WTC11 (cell line): ENCODE results near the gene ZMIZ1.

Experiments used
- AFF4 ChIP-seq: sonication (generic); formaldehyde crosslinking; IDR thresholded peaks from 2 replicates; pipeline ENCODE4 v1.8.1; 2023; ENCODE audit warnings: mild to moderate bottlenecking, missing genetic modification reagents, borderline replicate concordance
- CREB1 ChIP-seq: sonication (generic); formaldehyde crosslinking; IDR thresholded peaks from 2 replicates; pipeline ENCODE4 v1.8.0; 2023; ENCODE audit warnings: mild to moderate bottlenecking, missing genetic modification reagents
- CTCF ChIP-seq: fragments of 200-600 bp; IDR thresholded peaks from 2 replicates; pipeline ENCODE4 v1.8.0; 2022; ENCODE audit warnings: antibody characterized with exemption
- IRF1 ChIP-seq: sonication (generic); formaldehyde crosslinking; IDR thresholded peaks from 2 replicates; pipeline ENCODE4 v1.8.0; 2023; ENCODE audit warnings: missing genetic modification reagents
- MAX ChIP-seq: sonication (generic); formaldehyde crosslinking; IDR thresholded peaks from 2 replicates; pipeline ENCODE4 v1.8.0; 2022; ENCODE audit warnings: mild to moderate bottlenecking, missing genetic modification reagents
- NFE2L1 ChIP-seq: sonication (generic); formaldehyde crosslinking; IDR thresholded peaks from 2 replicates; pipeline ENCODE4 v1.8.1; 2023; ENCODE audit warnings: missing genetic modification reagents
- NR2C2 ChIP-seq: sonication (generic); formaldehyde crosslinking; IDR thresholded peaks from 2 replicates; pipeline ENCODE4 v1.8.0; 2022; ENCODE audit warnings: mild to moderate bottlenecking, missing genetic modification reagents
- ZNF263 ChIP-seq: sonication (generic); formaldehyde crosslinking; IDR thresholded peaks from 2 replicates; pipeline ENCODE4 v1.8.1; 2022; ENCODE audit warnings: low read depth, mild to moderate bottlenecking, moderate library complexity, missing genetic modification reagents

- TF ChIP-seq CREB1 (no peak), NR2C2 (CRISPR knock-in tag) (no peak), CTCF (no peak), IRF1 (CRISPR knock-in tag) (no peak), NFE2L1 (CRISPR knock-in tag) (no peak), MAX (no peak), AFF4 (CRISPR knock-in tag) (no peak), ZNF263 (no peak)
Measured at GRCh38 chr10:79331226-79331625, 262.5 kb downstream of the ZMIZ1 start.
